SHP77 treated with DMSO at 0.1 percent for 48 hours (cell line): Measurements from ENCODE around the gene SATB2.
A peak's percentile ranks its signal among the peaks of the same experiment; 100 is the strongest.

ENCODE experiments used
- DNase-seq: peaks from one replicate; lab custom pipeline; 2025; lab: John Stamatoyannopoulos, UW

SATB2 gene

DNA sequence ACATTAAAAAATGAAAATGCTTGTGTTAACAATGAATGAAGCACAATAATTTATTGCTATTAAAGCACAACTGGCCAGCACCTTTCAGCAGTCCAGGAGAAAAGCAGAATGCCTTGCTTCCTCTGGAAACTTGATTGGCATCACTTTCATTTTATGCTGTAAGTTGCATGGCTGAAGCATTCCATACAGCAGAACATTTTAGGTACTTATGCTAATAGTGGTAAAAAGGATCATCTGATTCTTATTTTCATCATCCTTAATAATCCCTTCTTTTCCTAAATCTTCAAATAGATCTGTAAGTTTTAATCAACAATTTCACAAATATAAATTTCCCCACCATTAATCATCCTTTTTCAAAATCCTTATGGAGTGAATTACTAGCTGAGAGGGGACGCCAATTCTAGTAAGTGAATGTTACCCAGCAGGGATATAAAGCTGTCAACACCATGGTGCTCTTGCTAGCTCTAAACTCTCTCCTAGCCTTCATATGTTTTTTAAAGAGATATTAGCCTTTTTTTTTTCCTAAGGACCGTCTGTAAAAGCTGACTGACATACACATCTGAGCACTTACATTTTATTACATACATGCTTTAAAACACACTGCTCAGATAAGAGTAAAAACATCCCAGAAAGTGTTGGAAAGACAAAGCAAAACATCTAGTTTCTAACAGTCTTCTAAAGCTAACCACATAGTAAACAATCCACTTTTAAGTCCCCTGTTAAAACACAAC is 5.3 kb downstream of the SATB2 start:
- peak; percentile 68 for DNase-seq

DNA sequence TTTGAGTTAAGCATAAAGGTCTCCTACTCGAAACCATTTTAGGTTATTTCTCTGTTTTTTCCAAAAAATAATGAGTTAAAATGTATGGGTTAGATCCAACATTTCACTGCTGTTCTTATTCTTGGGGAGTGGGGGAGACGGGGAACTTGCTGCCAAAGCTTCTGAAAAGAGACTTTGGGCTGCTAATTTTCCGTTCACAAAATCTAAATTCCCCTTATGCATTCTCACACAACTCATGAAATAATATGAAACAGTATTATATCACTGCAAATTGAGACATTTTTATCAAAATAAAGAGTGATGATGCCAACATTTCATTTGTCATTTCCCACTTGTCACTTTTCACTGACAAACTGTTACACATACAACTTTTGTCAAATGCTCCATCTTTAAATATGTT is 7.8 kb downstream of the SATB2 start:
- no peak for DNase-seq

DNA sequence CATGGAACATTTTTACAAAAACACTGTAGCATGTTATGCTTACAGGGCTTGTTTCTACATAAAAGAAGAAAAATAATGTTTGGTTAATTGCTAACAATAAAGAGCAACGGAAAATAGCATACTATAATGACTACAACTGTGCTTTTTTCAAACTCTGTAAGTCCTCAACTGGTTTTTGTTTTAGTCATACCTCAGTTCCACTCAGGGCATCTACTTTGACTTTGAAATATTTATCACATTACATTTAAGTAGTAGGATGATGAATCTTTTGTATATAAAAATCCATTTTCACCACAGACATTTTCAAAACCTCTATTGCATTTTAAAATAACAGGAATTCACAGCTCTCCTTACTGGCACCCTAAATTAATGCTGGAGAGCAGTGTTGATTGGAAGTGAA is 8.3 kb downstream of the SATB2 start:
- DNase-seq, result no peak

DNA sequence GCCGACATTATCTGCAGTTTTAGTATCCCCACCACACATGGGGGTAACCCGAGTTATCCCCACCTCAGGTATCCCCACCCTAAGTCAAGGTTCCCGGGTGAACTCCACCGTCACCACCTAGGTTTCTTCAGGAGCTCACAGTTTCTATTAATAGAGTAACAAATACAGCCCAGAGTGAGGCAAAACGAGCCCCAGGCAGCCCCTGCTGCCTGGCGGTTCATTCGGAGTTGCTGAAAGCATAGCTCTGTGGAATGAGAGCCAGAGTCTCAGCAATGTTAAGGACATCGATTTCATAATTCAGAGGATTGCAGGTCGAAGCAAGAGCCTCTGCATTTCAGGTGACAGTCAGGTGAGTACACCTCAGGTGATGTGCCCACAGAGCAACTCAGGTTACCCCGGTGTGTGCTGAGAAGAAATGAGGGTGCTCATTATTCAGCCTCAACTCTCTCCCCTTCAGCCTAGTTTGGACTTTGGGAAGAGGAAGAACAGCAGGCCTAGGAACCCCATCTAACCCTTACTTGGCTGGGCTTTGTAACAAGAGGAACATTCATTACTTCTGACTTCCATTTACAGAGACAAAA is 10.7 kb downstream of the SATB2 start:
- no peak for DNase-seq

DNA sequence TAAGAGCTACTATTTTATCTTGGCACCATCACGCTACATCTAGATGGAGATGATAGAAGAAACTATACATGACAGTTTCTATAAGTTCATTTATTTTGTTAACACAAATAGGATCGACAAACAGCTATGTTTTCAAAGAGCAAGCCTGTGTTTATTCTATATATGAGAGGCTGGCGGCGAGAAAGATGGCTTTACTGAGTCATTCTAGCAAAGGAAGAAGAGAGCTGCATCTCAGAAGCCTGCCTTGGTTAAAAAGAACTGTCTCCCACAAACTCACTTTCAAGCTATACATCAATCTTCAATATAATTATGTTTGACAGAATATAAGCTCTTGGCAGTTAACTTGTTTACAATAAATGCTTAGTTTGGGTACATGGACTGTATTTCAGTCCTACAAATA is 13.0 kb downstream of the SATB2 start:
- DNase-seq, result no peak

DNA sequence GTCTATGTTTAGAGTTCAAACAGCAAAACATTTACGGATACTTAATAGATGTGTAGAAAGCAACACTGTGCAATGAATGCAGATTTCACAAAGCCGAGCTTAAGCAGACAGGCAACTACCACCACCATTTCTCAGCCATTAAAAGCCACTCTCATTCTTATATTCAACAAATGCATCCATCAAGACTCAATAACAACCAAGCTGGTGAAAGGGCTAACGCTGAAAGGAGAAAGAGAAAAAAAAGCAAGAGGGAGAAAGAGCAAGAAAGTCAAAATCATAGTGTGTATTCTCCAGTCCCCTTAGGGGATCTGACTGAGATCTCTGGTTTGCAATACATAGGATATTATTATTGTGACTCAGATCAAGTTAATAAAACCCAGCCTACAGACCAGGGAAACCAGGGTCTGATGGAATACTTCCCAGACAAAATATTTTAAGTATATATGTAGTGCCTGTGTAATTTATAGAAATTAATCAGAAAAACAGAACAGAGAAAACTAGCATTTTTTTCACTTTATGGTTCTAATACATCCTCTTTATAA is 14.1 kb downstream of the SATB2 start:
- DNase-seq, result no peak

DNA sequence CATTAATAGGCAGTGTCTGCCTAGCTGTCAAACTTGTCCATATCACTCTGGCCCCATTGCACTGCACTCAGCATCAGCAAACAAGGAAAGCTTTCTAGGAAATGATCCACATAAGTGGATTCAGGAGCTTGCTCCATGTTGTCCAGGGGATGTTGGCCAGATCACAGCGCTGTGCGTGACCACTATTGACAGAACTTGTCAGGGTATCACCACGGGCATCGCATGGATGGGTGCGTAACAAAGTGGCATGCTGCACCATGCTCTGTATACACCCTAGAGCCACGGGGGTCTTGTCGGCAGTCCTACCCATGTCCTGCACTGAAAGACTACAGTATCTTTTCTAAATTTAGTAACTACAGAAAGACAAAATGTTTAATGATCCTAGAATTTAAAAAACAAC is 15.6 kb downstream of the SATB2 start:
- no peak for DNase-seq

DNA sequence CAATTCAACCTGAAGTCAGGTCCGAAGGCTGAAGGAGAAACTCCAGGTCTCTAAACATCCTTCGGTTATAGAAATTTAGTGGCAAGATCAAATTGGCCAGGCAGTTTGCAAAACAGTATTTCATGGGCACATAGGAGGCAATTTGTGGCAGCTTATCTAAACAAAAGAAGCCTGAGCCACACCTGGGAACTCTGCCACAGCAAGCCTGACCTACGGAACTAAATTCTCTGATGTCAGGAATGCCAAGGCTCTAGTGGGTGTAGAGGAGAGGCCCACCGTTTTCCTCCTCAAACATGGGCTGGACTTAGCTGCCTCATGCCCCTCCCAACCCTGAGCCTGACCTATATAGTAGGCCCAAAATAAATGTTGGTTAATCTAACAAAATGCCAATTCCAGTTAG is 16.0 kb downstream of the SATB2 start:
- no peak for DNase-seq

DNA sequence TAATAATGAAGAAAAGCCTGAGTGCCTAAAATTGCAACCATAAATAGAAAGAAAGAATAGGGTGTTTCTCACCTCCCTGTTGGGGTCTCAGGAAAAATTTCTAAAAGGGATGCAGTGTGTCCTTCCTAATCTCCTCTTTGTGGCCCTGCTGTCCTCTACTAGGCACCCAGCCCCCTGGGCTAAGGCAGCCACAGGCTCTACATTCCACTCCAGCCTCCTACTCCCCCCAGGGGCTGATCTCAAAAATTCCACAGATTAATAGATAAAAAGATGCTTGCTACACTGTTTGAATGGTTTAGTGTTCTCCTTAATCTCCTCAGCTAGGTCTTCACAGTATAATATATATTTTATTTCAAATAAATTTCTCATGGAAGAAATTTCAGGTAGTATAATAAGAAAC is 17.6 kb downstream of the SATB2 start:
- DNase-seq, result no peak

DNA sequence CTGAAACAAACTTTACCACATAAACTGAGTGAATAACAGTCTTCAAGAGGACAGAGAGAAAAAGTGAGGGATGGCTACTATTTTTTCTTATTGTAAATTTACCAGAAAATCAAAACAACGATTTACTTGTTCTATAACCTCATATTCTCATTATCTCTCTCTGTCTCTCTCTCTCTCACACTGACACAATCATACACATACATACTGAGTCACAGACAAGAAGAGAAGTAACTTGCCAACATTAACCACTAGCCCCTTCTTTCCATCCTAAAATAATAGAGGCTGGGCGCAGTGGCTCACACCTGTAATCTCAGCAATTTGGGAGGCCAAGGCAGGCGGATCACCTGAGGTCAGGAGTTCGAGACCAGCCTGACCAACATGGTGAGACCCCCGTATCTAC is 18.2 kb downstream of the SATB2 start:
- no peak for DNase-seq

DNA sequence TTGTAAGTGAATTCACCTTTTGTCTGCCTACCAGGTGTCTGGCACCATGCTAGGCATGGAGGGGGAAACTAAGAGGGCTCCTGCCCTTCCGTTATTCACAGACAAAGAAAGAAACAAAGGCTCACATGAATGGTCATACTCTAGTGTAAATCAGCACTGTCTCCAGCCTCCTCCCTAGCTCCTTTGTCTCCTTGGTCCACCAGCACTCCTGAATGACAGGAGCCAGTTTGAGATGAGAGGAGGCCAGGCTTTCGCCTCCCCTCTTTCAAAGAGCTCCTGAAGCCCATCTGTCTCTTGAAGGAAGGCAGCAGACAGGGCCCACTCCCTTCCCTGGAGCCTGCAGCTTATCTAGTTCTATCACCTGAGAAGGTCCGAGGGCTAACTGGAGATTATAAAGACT is 18.7 kb downstream of the SATB2 start:
- DNase-seq, result no peak

DNA sequence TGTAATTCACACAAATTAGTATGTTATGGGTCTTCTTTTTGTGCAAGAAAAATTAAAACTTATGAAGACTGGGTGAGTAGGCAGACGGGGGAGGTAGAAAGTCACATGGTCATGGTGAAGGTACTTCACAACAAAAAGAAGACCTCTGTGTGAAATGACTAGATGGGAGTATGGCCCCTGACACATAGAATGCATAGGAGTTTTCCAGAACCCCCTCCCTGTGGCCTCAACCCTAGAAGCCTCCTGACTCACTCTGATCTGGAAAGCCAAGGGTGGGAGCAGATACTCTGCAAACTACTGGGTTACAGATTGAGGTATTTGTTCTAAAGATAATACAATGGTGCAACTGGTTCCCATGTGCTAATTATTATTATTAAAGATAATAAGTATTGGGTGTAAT is 23.2 kb downstream of the SATB2 start:
- no peak for DNase-seq

DNA sequence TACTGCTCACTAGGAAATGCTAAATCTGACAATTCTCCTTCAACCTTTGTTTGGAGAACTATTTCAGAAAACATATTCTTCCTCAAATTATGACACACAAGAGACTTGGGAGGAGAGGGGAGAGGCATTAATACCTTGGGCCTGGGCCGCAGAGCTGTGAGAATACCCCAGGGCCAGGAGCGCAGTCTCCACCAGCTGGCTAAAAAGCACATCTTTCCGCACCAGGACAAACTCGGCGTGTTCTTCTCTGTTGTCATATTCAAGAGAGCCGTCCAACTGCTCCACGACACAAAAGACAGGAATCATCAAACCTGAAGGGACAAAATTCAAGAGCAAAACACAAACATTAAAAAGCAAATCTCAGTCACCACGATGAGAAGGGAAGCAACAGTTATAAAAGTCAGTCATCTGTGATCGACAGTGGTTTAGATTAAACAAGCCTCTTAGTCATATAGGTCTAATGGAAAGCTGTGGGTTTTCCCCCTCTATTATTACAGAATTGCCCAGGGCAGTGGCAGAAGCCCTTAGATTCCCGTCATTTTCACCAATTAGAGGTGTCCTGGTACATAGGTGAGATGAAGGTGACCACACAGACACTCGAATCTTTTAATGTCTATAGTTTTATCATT is 24.4 kb downstream of the SATB2 start:
- peak; percentile 55 for DNase-seq

DNA sequence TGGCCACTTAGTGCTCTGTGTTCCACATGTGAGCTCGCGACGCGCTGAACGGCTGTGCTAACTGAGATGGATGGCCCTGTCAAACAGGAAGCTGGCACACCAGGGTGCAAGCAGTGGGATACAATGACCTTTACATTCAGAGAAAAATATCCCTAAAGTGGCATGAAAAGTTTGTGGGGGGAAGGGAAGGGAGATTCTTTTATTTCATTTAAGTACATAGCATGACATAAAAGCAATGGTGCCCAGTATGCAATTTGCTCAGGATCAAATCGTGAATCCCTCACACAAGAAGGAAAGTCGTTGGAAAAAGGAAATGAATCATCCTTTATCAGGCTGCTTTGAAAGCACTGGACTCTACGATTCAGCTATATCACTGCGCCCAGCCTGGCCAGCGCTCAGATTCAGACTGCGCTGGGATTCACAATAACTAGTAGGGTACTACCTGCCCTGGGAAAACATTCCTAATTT is 26.0 kb downstream of the SATB2 start:
- no peak for DNase-seq

DNA sequence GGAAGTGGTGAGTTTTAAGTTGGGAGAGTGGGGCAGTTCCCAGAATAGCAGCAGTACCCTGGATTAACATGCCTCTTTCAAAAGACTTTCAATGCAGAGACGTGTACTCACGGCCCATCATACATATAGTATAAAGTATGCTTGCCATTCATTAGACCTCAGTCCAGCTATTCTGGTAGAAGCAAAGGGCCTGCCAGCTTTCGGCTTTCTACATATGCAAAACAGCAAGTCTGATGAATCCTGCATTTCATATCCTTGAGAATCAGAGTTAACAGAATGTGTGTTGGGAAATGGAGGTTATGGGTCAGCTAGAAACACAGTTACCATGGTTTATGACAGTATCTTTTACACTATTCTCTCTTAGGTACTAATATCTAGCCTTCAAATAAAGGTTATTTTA is 27.5 kb downstream of the SATB2 start:
- DNase-seq, result no peak

DNA sequence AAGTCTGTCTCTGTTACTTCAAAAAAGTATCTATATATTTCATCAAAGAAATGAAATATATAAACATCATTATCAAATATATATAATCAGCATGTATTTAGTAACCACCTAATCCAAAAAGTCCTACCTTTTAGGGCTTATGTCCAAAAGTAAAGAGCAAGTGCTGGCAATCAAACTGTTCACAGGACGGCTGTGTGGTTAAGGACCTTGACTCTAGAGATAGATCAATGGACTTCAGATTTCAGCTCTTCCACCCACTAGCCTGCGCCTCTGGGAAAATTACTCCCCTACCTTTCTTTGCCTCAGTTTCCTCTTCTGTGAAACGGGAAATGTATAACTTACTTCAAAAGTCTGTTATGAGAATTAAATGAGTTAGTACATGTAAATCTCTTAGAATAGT is 29.4 kb downstream of the SATB2 start:
- no peak for DNase-seq

DNA sequence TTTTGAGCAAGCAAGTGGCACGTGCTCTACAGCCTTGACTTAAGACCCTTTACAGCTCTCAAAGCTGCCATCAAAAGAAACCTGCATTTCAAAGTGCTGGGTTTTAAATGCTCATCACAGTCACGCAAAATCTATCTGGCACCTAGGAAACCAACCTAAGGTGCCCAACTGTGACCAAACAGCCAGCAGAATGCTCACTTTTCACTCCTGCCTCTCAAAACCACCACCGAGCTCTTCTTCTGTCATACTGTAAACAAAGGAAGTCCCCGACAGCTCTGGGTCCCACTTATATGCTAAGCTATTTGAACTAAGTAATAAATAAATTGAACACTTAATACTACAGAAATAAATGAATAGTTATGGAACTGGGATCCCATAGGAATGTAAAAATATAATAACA is 33.6 kb downstream of the SATB2 start:
- no peak for DNase-seq

DNA sequence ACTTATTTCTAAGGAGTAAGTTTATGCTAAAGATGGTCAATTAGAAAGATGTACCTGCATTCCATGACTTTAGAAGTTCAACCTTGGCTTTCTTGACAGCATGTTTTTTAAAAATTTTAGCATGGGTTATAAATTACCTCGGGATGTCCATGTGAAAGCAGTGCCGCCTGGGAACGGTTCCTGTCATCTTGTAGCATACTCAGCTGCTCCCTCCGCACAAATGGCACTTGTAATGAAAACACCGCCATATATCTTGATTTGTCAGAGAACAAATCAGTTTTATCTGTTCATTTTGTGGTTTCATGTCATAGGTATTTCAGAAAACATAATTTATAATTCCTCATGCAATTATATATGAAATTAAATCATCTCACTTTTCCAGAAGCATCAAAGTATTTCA is 38.3 kb downstream of the SATB2 start:
- DNase-seq, result no peak

DNA sequence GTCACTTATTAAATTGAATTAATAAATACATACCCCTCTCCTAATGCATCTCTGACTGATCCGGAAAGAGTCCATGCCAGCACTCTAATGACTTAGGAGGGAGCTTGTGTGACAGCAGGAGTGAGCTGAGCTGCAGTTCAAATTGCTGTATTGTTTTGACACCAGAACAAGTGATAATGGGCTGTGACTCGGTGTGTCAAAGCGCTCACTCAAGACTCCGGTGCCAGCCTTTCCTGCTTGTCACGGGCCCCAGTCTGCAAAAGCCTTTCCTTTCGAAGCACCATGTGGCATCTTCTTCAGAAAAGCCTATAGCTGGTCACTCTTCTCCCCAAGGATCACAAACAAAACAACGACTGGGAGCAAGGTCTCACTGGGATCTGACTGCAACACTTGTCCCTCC is 43.3 kb downstream of the SATB2 start:
- DNase-seq, result no peak

DNA sequence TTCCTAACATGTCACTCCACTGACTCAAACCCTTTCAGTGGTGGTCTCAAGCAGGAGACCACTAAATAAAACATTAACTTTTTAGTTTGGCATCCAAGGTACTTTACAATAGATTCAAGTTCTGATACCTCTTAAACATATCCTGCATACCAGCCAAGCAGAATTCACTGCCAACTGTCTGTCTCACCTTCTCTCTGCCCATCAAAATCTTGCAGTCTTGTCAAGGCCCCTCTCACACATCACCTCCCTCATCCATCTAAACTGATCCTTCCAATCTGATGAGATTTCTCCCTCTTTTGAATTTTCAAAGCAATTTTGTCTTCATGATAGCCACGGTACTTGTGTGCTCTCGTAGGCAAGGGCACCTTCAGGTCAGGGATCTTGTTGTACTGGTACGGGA is 43.7 kb downstream of the SATB2 start:
- DNase-seq, result no peak

DNA sequence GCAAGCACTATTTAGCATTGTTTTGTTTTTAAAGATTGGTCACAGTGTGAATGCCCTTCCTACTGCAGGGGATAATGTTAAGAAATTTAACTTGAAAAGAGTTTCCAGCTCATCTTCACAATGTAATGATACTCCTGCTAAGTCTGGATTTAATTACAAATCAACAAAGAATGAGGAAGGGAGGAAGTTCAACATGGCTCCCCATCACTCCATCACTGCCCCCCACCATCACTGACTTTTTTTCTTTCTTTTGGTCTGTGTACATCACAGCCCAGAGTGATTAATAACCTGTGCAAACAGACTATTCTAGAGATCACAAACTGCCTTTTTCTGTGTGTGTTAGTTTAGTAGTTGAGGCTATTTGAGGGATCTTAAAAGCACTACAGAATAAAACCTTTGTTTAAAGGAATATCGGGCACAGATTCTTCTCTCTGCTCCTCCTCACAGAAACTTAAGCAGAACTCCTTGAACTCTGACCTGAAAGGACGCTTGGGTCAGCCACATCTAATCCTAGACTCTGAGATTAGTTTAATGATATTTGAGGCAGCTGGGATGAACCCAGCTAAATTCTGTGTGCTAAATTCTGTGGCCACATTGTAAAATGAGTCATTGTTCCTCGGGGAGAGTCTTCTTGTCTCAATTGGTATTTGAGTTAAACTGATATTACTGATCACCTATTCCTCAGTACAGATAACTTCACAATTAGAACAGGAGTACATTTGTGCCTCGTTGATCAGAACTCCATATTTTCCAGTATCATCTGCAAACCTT is 47.8 kb downstream of the SATB2 start:
- no peak for DNase-seq

DNA sequence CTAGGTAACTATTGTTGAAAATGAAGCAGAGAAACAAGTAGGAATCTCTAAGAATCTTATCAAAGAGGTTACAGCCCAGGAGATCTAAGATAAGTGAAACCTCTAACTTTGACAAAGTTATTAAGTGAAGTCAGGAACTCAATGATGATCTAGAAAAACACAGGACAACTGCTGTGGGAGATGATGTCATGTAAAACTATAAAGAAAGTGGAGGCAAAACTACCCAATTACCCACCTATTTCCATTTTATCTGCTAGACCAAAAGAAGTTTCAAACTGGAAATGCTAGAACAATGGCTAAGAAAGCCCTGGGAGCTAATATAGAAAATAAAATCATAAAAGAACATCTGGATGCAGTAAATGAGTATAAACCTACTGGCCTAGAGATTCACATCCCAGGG is 50.3 kb downstream of the SATB2 start:
- DNase-seq, result no peak

DNA sequence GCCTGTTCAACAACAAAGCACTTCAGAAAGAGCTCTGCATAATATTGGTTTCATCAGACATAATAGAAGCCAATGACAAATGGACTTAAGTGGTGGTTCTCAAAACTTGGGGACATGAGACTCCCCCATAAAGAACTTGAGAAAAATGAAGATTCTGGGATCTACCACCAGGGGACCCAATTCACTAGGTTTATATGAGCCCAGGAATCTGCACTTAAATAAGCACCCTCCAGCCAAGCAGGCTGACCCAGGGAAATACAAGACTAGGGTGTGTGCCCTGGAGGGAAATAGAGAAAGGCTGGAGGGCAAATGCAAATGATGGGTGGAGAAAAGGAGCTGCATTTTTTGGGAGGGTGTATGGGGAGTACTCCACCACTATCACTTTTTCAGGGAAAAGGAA is 52.5 kb downstream of the SATB2 start:
- DNase-seq, result no peak
